Body of pancreas (tissue), 4 donors: ENCODE results near the gene TSC1.

Experiments
- CTCF ChIP-seq, 7 experiments: fragments of 450-650 bp in 4 of 7; fragments of 200-600 bp in 3 of 7; sonication (generic) in 3 of 7; IDR thresholded peaks; one replicate each; pipeline ENCODE4 v1.5.1; 2016 to 2019; ENCODE audit warnings: antibody characterized with exemption in 7 of 7
- POLR2A ChIP-seq, 3 donors: fragments of 450-650 bp; IDR thresholded peaks; one replicate each; pipeline ENCODE4 v1.6.1; 2016; ENCODE audit warnings: antibody characterized with exemption in 3 of 3, mild to moderate bottlenecking in 2 of 3

GRCh38 chr9:132923346-132923902 is 21.0 kb downstream of the TSC1 start:
- TF ChIP-seq POLR2A (IDR thresholded peaks at IDR 0.05) (no peak), CTCF (IDR thresholded peaks at IDR 0.05) (no peak)
